ENCODE measurements around the gene MAD2L1.

MAD2L1 gene

DNA sequence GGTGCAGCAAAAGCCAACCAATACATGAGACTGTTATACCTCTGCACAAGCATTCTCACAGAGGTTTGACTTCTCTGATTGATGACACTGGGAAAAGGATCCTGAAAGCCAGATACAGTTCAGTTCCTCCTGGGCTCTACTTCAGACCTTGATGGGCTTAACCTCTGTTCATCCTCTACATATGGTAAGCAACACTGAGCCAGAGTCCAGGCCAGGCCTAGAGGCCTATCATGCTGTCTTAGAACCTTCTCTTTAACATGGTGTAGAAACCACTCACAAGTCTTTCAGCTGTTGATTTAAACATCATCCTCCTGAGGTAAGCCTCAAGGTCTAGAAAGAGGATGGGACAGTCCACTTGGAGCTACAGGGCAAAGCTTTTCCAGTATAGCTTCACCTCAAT is 9.2 kb downstream of the MAD2L1 start:
- DNase-seq = no peak

DNA sequence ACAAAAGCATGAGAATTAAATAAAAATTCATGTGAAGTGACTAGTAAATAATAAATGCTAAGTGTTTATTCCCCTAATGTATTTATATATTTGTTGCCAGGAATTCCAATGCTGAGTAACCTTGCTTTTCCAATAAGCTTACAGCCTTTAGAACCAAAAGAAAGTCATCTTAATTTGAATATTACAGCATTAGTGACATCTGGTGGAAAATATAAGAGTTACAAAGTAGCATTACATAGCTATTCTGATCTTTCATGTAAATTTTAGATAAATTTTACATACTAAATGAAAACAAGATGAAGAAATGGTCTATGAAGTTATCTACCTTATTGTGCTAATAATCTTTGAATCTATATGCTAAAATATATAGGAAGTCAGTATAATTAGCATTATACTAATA is 10.4 kb downstream of the MAD2L1 start:
- DNase-seq = no peak

DNA sequence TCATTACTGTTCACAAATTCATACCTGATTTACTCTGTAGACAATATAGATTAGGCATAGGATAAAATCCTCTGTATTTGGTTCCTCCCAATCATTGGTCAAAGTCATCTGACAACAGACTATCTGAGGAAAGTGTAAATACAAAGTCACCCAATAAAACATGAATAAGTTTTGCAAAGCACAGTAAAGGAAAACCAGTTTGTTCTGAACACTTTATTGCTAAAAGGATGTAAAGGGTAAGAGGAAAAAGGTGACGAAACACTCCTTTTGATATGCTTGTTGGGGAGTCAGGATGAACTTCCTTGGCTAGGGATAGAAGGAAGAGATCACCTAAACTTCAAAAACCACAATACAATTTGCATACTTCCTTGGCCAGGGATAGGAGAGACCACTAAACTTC is 10.9 kb downstream of the MAD2L1 start:
- DNase-seq = no peak

GRCh38 chr4:120055162-120055561 is 11.5 kb downstream of the MAD2L1 start:
- no peak for DNase-seq

DNA sequence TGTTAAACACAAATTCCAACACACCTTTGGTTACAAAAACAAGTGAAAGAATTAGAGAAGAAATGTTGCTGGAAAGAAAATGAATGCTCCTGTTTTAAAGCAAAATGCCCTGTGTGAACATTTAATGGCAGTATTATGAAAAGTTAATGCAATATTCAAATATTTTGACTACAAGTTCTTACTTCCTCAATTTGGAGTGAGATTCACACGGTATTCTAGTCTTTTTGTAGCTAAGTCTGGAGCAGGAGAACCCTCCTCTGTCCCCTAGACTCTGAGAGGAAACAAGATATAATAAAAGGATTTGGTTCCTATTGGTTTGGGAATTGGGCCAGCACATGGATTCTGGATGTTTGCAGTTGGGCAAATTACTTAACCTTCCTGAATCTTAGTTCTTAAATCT is 12.7 kb downstream of the MAD2L1 start:
- no peak for DNase-seq

GRCh38 chr4:120052856-120053255 is 13.8 kb downstream of the MAD2L1 start:
- DNase-seq = no peak

GRCh38 chr4:120051253-120051652 is 15.4 kb downstream of the MAD2L1 start:
- no peak for DNase-seq

DNA sequence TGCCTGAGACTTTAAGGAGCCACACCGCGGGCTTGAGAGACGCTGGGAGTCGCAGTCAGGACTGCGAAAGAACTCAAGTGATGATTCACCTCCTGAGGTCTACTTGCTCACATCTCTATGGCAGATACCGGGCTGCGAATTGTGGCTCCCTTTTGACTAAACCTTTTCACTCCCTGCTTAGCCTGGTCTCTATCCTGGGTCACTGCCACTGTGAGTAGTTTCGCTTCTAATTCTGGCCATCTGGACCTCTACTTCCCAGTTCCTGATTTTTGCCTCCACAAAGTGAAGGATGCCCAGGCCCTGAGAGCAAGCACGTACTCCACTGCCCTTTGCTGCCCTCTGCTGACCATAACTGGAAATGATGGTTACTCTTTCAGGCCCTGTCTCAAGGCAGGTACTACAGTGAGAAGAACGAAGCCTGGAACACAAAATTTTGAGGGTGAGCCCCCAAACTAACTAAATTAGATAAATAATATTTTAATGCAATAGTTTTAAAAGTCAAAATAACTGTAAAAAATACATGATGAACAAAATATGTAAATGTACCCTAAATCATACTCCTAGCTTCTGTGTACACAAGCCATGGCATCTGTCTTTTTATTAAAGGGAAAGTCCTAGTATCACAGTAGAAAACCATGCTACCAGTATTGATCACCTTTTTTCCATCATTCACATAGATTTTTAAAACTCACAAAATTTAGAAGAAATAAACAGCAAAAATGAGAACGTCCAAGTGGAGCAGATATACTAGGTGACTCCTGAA is 16.7 kb downstream of the MAD2L1 start:
- DNase-seq = peak; percentile 72

- no peak for DNase-seq
Measured at GRCh38 chr4:120043828-120044227, 22.8 kb downstream of the MAD2L1 start.

GRCh38 chr4:120037411-120037810 is 29.2 kb downstream of the MAD2L1 start:
- DNase-seq = no peak

DNA sequence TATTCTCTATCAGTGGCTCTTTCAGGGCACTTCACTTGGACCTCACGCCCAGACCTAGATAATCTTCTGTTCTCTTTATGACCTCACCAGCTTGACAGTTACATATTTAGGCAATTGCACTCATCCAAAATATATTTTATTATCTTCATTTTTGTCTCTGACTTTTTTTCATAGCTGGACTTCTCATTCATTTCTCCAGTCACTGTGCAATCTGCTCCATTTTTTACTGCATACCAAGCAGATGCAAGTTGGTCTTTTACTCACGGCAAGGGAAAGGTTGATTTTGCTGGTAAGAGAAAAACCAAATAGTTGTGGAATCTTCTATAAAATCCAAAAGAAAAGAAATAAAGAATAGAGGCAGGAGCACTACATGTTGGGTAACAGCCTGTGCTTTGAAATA is 31.7 kb downstream of the MAD2L1 start:
- DNase-seq = no peak

- DNase-seq = no peak
Measured at GRCh38 chr4:120026853-120027252, 39.8 kb downstream of the MAD2L1 start.

DNA sequence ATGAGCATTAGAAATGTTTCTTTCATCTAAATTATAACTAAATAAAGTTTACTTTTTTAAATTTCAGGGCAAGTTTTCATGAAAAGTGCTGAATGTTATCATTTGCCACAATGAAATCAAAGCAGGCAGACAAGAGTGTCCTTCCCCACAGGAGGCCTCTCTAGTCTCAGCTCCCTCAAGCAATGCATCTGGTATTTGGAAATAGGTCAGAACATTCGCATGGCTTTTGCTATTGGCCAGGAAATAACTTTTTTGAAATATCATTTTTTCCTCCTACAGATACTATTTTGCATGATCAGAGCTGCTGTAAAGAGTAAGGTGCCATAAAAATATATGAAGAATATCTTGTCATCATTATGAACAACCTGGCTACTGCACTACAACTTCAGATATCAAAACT is 41.1 kb downstream of the MAD2L1 start:
- DNase-seq = no peak

GRCh38 chr4:120018786-120019185 is 47.9 kb downstream of the MAD2L1 start:
- no peak for DNase-seq

GRCh38 chr4:120017939-120018692 is 48.5 kb downstream of the MAD2L1 start:
- DNase-seq = no peak

DNA sequence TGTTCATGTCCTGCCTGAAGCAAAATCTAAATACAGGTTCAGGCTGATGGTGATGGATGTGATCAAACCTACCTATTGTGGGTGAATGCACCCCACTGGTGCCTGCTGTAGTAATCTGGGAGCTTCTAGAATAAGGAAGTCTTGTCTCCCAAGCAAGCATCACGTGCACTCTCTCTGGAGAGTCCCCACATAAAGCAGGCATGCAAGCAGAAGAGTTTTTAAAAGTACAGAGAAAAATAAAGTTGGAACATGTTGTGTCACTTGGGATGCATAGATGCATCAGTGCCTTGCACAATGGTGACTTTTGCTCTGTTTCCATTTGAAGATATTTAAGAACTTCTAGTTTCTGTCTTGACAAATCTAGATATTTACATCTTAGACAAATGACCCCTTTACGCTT is 54.9 kb downstream of the MAD2L1 start:
- DNase-seq = no peak

DNA sequence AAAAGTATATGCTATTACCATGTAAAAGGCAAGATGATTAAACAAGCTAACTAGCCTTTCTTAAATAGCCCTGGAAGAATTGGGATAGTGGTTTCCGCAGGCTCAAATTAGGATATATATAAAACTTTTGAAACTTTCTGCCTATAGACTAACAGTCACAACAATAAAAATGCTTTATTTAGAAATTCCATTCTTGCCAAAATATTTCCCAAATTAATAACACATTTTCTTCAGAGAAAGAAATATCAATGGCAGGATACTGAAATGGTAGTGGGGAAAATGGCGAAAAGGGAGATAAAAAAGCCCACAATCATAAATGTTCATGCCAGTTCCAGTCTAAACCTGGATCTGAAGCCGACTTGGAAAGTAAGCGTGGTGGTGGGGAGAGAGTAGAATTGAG is 56.0 kb downstream of the MAD2L1 start:
- no peak for DNase-seq

DNA sequence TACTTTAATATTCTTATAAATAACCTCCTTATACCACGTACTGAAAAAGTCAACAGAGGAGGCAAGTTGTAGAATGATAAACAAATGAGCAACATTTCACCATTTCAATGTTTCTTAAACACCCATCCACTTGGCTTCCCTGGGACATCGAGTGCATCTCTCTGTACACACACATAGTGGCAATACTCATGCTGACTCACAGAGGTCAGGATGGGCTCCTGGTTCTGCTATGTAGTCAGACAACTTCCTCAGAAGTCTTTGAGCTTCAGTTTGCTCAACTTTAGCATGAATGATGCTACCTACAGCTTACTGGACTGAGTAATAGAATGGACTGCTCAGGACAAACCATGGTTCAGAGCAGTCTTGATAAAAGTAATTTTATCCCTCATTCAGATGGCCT is 56.9 kb downstream of the MAD2L1 start:
- no peak for DNase-seq

- DNase-seq = no peak
Measured at GRCh38 chr4:120008957-120009356, 57.7 kb downstream of the MAD2L1 start.

GRCh38 chr4:120007896-120008436 is 58.7 kb downstream of the MAD2L1 start:
- DNase-seq = no peak

GRCh38 chr4:120007191-120007871 is 59.3 kb downstream of the MAD2L1 start:
- DNase-seq = no peak

Measured in stimulated activated CD4-positive, alpha-beta T cell treated with anti-CD3 and anti-CD28 coated beads, Interleukin-15, amount 100 ng/mL, for 24 hours (primary cell).